ENCODE results near the gene JPH4.
"Not testable (repeated sequence)": the region's sequence is repeated elsewhere in the genome, so short reads cannot be mapped to it uniquely, and the experiment has no call there.

JPH4 gene

DNA sequence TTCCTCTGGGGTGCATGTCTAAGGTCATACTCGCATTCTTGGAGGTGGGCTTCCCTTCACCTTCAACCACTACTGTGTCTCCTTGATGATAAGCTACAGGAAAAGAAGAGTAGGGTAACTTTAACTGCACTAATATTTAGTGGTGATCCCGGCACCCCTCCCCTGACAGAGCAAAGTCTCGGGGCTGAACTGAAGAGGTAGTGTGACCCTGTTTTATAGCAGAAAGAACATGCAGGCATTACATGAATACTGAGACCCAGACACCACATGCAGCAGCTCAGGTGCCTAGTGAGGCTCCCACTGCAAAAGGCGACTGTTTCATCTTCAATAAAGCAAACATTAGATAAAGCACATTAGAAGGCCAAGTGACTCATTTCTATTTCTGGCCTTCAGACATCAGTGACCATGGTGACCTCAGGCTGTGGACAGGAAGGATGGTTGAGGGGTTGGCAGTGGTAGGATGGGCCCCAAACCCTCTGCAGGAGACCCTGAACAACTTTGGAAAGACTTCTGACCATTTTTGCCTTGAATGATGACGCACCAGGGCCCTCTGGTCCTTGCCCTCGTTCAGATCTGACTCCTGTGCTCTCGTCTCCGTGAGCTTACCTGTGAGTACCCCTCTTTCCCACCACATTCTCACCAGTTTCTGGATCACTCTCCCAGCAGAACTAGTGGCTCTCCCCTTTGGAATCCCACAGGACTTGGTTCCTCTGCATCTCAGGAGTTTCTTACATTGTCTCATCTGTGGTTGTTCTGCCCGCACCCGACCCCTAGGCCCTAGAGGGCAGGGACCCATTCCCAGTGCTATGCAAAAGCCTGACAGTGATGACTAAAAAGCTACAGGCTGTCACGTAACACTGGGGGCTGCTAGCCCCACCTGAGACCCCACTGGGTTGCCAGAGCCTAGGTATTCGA, 23.8 kb upstream of the JPH4 start:
- no peak for DNase-seq (ENCODE audit: low read depth)
- TF ChIP-seq, protein P1, sequence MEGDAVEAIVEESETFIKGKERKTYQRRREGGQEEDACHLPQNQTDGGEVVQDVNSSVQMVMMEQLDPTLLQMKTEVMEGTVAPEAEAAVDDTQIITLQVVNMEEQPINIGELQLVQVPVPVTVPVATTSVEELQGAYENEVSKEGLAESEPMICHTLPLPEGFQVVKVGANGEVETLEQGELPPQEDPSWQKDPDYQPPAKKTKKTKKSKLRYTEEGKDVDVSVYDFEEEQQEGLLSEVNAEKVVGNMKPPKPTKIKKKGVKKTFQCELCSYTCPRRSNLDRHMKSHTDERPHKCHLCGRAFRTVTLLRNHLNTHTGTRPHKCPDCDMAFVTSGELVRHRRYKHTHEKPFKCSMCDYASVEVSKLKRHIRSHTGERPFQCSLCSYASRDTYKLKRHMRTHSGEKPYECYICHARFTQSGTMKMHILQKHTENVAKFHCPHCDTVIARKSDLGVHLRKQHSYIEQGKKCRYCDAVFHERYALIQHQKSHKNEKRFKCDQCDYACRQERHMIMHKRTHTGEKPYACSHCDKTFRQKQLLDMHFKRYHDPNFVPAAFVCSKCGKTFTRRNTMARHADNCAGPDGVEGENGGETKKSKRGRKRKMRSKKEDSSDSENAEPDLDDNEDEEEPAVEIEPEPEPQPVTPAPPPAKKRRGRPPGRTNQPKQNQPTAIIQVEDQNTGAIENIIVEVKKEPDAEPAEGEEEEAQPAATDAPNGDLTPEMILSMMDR (conservative IDR thresholded peaks at IDR 0.05; ENCODE audit: low read length) = no peak
- no peak overlapping the region for H3K4me3 ChIP-seq (ENCODE audit: low read length)

DNA sequence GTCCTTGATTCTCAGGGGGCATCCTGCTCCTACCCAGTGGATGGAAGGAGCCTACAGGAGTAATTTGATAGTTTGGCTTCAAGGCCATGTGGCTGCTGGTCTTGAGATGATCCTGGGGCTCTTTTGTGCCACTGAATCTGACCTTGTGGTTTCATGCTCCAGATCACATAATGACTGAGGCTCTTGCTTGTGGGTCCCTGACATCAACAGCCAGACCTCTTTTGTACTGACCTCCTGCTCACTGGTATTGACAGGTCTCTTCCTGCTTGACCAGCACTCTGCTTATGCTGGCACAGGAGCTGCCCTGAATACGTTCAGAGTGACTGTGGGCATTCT, 23.2 kb upstream of the JPH4 start:
- DNase-seq (ENCODE audit: low read depth) = no peak
- TF ChIP-seq, protein P1 (conservative IDR thresholded peaks at IDR 0.05; ENCODE audit: low read length) = no peak
- no peak overlapping the region for H3K4me3 ChIP-seq (ENCODE audit: low read length)

DNA sequence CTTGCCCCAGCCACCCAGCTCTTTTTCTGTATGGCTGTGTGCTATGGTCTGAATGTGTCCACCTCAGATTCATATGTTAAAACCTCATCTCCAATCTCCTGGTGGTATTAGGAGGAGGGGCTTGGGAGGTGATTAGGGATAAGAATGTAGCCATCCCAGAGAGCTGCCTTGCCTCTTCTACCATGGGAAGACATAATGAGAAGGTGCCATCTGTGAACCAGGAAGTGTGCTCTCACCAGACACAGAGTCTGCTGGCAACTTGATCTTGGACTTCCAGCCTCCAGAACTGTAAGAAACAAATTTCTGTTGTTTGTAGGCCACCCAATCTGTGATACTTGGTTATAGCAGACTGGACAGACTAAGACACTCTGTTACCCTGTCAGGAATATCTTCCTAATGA, 22.8 kb upstream of the JPH4 start:
- no peak overlapping the region for H3K4me3 ChIP-seq (ENCODE audit: low read length)
- no peak for DNase-seq (ENCODE audit: low read depth)
- TF ChIP-seq, protein P1 (conservative IDR thresholded peaks at IDR 0.05; ENCODE audit: low read length) = no peak

DNA sequence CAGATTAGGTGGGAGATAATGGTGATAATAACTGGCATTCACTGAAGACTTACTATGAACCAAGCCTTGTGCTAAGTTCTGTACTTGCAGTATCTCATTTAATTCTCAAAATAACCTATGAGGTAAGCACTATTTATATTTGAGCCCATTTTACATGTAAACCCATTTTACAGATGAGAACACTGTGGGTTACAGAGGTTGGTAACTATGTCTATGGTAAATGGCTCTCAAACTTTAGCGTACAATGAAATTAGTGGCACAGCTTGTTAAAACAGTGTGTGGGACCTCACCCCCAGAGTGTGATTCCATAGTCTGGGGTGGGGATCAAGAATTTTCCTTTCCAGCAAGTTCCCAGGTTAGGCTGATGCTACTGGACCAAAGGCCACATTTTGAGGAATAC, 22.2 kb upstream of the JPH4 start:
- DNase-seq (ENCODE audit: low read depth) = no peak
- TF ChIP-seq, protein P1 (conservative IDR thresholded peaks at IDR 0.05; ENCODE audit: low read length) = no peak
- H3K4me3 ChIP-seq (ENCODE audit: low read length) = no peak overlapping the region

DNA sequence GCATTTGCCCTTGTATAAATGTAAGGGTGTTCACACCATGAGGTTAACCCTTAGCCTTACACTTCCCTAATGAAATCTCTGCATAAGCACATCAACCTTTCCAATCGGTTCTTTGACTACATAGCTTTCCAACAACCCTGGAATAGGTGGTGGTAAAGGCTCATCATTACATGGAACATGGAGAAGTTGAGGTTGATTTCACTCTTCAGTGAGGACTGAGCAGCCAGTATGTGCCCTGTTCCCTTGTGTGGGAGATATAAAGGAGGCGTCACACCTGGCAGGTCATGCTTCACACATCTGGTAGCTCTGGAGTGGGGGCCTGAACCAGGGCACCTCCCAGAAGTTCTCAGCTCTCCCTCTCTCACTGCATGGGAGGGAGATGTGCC, 21.7 kb upstream of the JPH4 start:
- DNase-seq (ENCODE audit: low read depth) = no peak
- no peak overlapping the region for H3K4me3 ChIP-seq (ENCODE audit: low read length)
- TF ChIP-seq, protein P1 (conservative IDR thresholded peaks at IDR 0.05; ENCODE audit: low read length) = no peak

DNA sequence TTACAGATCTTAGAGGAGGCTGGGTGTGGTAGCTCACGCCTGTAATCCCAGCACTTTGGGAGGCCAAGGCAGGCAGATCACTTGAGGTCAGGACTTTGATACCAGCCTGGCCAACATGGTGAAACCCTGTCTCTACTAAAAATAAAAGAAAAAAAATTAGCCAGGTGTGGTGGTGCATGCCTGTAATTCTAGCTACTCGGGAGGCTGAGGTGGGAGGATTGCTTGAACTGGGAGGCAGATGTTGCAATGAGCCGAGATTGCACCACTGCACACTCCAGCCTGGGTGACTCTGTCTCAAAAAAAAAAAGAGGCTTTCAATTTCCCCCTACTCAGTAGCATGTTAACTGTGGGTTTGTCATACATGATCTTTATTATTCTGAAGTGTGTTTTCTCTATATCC, 15.6 kb upstream of the JPH4 start:
- not testable (repeated sequence) for DNase-seq (ENCODE audit: low read depth); H3K4me3 ChIP-seq (ENCODE audit: low read length)

DNA sequence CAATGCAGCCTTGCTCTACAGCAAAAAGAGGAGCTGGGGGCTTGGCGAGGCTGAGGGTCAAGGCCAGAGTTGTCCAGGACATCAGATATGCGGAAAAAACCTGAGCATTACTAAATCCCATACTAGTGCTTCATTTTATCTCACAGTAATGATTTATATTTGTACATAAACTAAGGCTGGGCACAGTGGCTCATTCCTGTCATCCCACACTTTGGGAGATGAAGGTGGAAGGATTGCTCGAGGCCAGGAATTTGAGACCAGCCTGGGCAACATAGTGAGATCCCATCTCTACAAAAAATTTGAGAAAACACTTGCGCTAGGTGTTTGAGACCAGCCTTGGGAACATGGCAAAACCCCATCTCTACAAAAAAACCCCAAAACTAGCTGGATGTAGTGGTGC, 11.6 kb upstream of the JPH4 start:
- H3K4me3 ChIP-seq (ENCODE audit: low read length) = no peak overlapping the region
- no peak for DNase-seq (ENCODE audit: low read depth)
- TF ChIP-seq, protein P1 (conservative IDR thresholded peaks at IDR 0.05; ENCODE audit: low read length) = no peak

All from AG10803 (cell line).